Peyer's patch (tissue), 4 donors: ENCODE measurements around the gene TRIM56.

Experiments used
- CTCF ChIP-seq, 6 experiments: fragments of 450-650 bp in 4 of 6; fragments of 200-600 bp in 2 of 6; sonication (generic) in 1 of 6; IDR thresholded peaks; one replicate each; pipeline ENCODE4 v1.5.1; 2017 to 2019; ENCODE audit warnings: antibody characterized with exemption in 6 of 6, mild to moderate bottlenecking in 3 of 6, moderate library complexity in 1 of 6
- POLR2A ChIP-seq, 2 donors: fragments of 450-650 bp; IDR thresholded peaks; one replicate each; pipeline ENCODE4 v1.5.1; 2017; ENCODE audit warnings: antibody characterized with exemption in 2 of 2, mild to moderate bottlenecking in 2 of 2, moderate library complexity in 2 of 2

- TF ChIP-seq CTCF (IDR thresholded peaks at IDR 0.05): no peak
- TF ChIP-seq POLR2A (IDR thresholded peaks at IDR 0.05): no peak
Measured at GRCh38 chr7:101096331-101096956, 11.2 kb downstream of the TRIM56 start.
